Fibroblast of peridontal ligament (primary cell): ENCODE results near the gene ACBD6.

Experiments
- DNase-seq: peaks from one replicate; pipeline ENCODE4 v3.0.0-alpha.2; 2010; ENCODE audit errors: extremely low read depth

Gene ACBD6

GRCh38 chr1:180295999-180296398 is 206.4 kb downstream of the ACBD6 start:
- DNase-seq = no peak

- DNase-seq = no peak
Measured at GRCh38 chr1:180294711-180295110, 207.7 kb downstream of the ACBD6 start.

- DNase-seq = no peak
Measured at GRCh38 chr1:180291004-180291403, 211.4 kb downstream of the ACBD6 start.

- no peak for DNase-seq
Measured at GRCh38 chr1:180290265-180291001, 211.9 kb downstream of the ACBD6 start.

GRCh38 chr1:180288940-180289339 is 213.4 kb downstream of the ACBD6 start:
- no peak for DNase-seq

- no peak for DNase-seq
Measured at GRCh38 chr1:180287988-180288705, 214.2 kb downstream of the ACBD6 start.

- no peak for DNase-seq
Measured at GRCh38 chr1:180286417-180286816, 216.0 kb downstream of the ACBD6 start.

- DNase-seq = no peak
Measured at GRCh38 chr1:180283098-180283497, 219.3 kb downstream of the ACBD6 start.

GRCh38 chr1:180282401-180283044 is 219.9 kb downstream of the ACBD6 start:
- no peak for DNase-seq

- DNase-seq = no peak
Measured at GRCh38 chr1:180281490-180281889, 220.9 kb downstream of the ACBD6 start.

- DNase-seq = no peak
Measured at GRCh38 chr1:180280617-180281016, 221.8 kb downstream of the ACBD6 start.

- DNase-seq = no peak
Measured at GRCh38 chr1:180279651-180280050, 222.7 kb downstream of the ACBD6 start.

GRCh38 chr1:180278596-180279395 is 223.6 kb downstream of the ACBD6 start:
- DNase-seq = no peak

- DNase-seq = no peak
Measured at GRCh38 chr1:180278194-180278515, 224.2 kb downstream of the ACBD6 start.

GRCh38 chr1:180277476-180278193 is 224.7 kb downstream of the ACBD6 start:
- no peak for DNase-seq

GRCh38 chr1:180275726-180276125 is 226.7 kb downstream of the ACBD6 start:
- DNase-seq = no peak

- DNase-seq = no peak
Measured at GRCh38 chr1:180274221-180274620, 228.2 kb downstream of the ACBD6 start.

- no peak for DNase-seq
Measured at GRCh38 chr1:180273066-180273465, 229.3 kb downstream of the ACBD6 start.

- no peak for DNase-seq
Measured at GRCh38 chr1:180272395-180272794, 230.0 kb downstream of the ACBD6 start.

- peak; percentile 66 for DNase-seq
Measured at GRCh38 chr1:180271272-180272255, 230.8 kb downstream of the ACBD6 start.
